Activated T-cell treated with anti-CD3 and anti-CD28 coated beads, Interleukin-2, amount 50 U/mL, for 48 hours (primary cell): Measurements from ENCODE around the gene NF2.

Experiments used
- DNase-seq, 2 experiments: peaks; one replicate each; pipeline ENCODE4 v3.0.0-alpha.2; 2020

Gene NF2

DNA sequence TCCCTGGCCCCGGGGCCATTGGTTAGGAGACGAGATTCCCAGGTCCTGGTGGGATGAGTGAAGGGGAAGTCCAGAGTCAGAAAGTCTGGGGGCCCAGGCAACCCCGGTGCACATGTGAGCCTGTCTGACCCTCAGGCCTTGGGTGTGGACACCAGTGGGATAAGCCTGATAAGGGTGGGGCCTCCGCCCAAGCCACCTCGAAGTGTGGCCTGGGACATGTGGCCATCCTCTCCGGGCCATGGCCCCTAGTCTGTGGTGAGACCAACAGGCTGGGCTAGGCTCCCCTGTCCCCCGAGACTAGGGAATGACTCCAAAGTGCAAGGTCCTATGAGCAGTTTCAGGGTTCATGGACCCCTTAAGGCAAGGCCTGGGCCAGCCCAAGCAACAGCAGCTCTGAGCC lies 122.7 kb downstream of the NF2 start:
- no peak for DNase-seq

DNA sequence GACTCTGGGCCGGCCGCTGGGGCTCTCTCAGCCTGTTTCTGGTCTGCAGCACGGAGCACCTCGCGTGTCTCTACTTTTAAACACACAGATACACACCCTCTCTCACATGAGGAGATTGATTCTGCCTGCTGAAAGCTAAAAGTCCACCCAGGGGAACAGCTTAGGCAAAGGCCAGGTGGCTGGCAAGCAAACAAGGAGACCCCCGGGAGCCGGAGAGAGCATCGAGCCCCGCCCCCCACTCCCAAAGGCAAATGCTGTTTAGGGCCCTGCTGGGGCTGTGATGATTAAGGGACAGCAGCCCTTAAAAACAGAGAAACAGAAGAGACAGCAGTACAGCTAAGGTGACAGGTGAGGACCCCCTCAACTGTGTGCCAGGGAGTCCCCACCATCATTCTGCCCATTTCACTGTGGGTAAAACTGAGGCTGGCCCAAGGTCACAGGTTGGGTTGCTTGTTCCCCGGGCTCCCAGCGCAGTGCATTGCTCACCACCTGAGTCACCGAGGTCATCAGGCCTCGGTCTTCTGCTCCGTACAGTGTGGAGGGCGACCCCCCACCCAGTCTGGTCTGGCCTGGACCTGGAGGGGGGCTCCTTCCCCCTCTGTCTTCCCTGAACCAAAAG lies 123.2 kb downstream of the NF2 start:
- DNase-seq, result no peak

DNA sequence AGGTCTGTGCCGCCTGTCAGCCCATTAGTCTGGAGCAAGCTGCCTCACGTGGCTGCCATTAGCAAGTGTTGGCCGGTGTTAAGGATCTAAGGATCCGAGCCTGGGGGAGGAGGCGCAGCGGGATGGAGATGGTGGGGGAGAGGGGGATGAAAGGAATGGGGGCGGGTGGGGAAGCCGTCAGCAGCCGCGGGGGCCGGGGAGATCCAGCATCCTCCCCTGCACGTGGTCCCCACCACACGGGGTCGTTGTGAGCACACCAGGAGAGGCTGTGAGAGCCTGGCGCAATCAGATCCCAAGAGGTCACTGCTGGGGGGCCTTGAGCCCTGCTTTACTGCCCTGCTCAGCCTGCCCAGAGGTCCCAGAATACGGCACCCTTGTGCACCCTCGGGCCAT lies 123.7 kb downstream of the NF2 start:
- peak in 1 of 2 experiments; percentile 34 for DNase-seq

DNA sequence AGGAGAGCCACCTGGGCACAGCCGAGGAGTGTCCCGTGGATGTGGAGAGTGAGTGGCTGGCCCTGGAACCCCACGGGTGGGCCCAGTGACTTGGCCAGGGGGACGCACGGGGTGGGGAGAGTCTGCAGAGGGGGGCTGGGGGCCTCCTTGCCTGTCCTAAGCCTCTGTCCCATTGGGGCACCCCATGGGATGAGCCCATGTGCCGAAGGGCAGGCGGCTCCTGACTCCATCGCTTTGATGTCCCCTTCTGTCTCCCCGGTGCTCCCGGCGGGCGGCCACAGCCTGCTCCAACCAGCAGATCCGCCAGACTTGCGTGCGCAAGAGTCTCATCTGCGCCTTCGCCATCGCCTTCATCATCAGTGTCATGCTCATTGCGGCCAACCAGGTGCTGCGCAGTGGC lies 125.7 kb downstream of the NF2 start:
- DNase-seq, result no peak

DNA sequence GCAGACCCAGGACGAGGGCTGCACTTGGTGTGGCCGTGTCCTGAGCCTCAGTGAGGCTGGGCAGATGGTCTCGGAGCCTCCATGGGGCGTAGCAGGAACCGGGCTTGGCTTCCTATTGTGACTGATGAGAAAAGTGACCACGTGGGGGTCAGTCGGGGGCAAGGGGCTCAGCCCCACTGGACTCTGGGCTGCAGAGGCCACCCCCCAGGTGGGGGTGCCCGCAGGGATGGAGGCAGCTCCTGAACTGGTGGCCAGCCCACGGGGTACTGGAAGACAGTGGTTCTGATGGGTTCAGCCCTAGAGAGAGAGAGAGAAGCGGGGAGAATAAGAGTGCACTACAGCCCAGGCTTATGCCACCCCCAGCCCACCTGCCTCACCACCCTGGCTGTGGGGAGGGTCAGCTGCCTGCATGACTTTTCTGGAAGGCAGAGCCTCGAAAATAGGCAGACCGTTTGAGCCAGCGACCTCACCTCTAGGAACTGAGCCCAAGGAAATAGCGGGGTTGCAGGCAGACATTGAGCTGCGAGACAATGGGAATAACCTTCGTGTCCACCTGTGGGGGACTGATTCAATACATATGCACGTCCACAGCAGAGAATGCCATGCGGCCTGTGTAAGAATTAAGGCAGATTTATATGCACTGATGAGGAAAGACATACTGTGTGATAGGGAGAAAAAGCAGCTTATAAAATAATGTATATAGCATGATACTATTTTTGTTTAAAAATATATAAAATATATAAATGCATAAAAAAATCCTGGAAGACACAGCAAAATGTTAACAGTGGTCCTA lies 127.8 kb downstream of the NF2 start:
- no peak for DNase-seq

DNA sequence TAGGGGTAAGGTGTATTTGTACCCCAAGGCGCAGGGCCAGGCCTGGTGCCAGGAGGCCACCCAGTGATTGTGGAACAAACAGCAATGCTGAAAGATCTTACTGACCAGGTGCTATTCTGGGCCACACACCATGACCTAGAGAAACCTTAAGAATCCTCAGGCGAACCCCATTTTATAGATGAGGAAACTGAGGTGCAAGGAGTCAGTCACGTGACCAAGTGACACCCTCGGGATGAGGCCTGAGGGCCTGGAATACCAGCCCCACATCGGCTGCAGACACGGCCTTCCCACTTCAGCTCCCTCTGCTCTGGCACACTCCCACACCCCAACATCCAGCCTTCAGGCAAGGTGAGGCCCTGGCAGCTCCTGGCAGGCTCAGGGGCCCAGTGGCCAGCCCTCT lies 129.4 kb downstream of the NF2 start:
- DNase-seq, result no peak

- DNase-seq, result no peak
These were observed 130.1 kb downstream of the NF2 start for GRCh38 chr22:29733362-29734201.

DNA sequence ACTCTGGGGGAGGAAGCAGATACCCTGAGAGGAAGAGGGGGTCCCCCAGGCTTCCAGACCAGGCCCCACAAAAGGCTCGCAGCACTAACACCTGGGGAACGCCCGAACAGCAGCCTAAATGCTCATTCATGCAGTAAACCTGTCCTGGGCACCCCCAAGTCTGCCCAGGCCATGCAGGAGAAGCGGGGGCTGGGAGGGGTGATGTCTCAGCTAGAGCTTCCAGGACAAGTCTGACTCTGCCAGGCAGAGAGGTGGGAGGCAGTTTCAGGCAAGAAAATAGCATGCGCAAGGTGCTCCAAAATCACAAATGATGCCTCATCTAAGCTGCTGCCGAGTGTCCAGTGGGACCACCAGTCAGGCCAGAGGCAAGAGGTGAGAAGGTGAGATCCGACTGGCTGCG lies 131.0 kb downstream of the NF2 start:
- no peak for DNase-seq

- no peak for DNase-seq
These were observed 131.4 kb downstream of the NF2 start for GRCh38 chr22:29734838-29735237.

GRCh38 chr22:29735416-29735815 lies 132.0 kb downstream of the NF2 start:
- DNase-seq, result no peak

GRCh38 chr22:29737251-29738117 lies 134.1 kb downstream of the NF2 start:
- DNase-seq, result no peak

DNA sequence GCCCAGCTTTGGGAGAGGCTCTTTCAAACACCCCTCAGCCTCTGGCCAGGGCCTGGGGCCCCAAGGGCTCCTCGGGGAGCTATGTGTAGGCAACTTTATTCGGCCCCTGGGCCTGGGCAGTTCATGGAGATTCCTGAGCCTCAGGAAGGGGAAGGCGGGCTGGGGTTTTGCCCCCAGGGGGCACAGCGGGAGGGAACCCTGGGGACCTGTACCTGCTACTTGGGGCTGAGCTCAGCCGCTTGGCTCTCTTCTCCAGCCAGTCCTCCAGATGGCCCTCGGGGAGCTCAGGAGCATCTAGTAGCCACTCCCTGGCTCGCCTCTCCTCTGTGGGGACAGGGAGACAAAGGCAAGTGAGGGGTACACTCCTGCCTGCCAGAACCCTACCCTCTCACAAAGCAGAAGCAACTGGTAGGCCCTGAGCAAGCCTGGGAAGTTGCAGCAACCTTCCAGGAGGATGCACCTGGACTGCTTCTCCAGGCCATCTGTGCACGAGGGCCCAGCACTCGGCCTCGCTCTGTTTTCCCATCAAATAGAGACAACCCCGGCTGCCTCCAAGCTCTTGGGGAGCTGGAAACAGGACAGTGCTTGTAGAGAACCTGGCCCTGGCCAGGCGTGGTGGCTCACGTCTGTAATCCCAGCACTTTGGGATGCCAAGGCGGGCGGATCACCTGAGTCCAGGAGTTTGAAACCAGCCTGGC lies 134.8 kb downstream of the NF2 start:
- no peak for DNase-seq

DNA sequence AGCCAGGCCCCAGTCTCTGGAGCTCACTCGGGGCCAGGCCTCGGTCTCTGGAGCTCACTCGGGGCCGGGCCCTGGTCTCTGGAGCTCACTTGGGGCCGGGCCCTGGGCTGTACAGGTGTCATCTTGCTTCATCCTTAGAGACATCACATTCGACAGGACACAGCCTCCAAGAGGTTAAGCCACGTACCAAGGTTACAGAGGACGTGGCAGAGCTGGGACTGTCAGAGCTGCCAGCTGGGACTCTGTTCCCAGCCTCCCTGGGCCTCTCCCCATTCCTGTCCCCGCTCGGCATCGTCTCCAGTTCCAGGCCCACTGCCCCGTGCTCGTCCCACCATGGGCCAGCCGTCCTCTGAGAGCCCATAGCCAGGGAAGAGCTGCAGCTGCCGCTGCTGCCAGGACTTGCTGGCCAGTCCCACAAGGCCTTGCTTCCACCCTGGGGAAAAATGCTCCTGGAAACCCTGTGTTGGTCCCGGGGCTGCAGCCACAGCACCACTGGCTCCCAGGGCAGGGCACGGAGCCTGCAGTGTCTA lies 136.0 kb downstream of the NF2 start:
- no peak for DNase-seq

DNA sequence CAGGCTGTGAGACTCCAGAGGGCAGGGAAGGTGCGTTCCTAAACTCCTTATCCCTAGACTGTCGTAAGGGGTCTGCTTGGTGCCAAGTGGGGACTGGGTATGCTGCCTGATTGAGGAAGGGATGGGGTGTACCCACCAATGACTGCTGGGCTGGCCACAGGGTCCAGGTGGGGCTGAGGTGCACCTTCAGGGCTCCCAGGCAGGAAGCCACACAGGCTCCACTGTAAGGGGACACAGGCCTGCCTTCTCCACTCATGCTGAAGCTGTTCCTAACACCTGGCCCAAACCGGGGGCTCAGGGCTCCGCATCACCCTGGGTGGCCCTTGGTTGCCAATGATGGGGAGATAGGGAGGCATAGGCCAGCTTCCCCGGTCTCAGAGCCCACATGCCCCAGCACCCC lies 136.8 kb downstream of the NF2 start:
- DNase-seq, result no peak

- no peak for DNase-seq
These were observed 138.5 kb downstream of the NF2 start for GRCh38 chr22:29741926-29742325.

GRCh38 chr22:29742326-29742725 lies 138.9 kb downstream of the NF2 start:
- no peak for DNase-seq

DNA sequence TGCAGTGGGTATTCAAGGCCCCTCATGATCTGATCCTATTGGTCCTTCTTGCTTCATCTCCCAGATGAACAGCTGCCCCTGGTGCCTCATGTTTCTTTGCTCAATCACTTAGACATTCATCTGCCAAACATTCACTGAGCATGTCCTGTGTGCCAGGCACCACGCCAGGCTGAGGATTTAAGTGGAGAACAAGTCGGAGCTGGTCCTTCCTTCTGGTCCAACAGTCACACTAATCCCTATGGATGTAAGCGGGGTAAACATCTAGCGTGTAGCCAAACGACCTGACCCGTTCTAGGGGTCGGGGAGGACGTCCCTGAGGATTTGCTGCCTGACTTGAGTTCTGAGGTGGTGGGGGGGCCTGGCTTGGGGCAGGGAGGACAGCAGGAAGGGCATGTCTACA lies 141.5 kb downstream of the NF2 start:
- DNase-seq, result no peak

DNA sequence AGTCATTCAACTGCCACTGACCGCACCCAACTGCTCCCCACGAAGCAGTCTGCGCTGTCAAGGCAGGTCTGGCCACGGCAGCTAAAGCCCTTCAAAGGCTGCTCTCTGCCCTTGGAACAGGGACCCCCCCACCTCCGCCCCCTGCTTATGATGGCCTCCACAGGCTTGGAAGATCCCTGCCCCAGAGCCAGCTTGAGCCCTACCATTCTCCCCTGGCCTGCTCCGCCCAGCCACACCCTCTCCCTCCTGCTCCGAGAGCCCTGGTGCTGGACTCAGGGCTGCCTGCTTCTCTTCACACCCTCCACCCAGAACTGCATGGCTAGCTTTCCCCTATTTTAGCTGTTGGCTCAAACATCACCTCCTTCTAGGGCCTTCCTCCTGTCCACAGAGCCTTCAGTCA lies 144.4 kb downstream of the NF2 start:
- DNase-seq, result no peak
